GM11168 (cell line): ENCODE data around the gene ITGAL.
"Not testable (repeated sequence)": the region's sequence is repeated elsewhere in the genome, so short reads cannot be mapped to it uniquely, and the experiment has no call there.

Experiments
- in situ Hi-C: fragments of 300-500 bp; cut with MboI; formaldehyde crosslinking; loops from one replicate; pipeline ENCODE4 v1.12.0; 2022; ENCODE audit warnings: low sequenced_read_pairs; ENCODE audit not compliant: unreplicated experiment

Gene ITGAL

DNA sequence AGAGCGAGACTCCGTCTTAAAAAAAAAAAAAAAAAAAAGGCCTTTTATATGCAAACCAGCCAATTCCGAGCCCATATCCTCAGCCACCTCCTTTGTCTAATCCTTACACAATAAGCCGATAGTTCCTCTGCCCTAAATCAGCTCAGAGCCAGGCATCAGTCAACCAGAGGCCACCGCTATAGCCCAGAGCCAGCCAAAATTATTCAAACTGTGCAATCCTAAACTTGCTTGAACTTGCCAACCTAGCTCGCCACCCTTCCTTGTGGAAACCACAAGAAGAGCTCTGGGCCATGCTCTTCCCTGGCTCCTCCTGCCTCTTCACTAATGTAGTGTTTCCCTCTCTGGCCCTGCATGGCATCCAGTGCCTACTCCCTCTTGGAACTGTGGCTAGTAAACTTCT lies 17.7 kb downstream of the ITGAL start:
- in situ Hi-C loops = no loop called here

DNA sequence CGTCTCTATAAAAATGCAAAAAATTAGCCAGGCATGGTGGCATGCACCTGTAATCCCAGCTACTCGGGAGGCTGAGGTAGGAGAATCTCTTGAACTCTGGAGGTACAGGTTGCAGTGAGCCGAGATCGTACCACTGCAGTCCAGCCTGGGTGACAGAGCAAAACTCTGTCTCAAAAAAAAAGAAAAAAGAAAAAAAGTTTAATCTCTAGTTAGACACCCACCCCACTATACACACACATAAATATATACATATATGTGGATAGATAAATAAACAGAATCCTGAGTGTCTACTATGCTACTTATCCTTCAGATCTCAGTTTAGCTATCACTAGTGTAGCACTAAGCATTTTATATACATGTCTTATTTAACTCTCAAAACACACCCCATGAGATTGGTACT lies 18.7 kb downstream of the ITGAL start:
- in situ Hi-C loops = no loop called here

DNA sequence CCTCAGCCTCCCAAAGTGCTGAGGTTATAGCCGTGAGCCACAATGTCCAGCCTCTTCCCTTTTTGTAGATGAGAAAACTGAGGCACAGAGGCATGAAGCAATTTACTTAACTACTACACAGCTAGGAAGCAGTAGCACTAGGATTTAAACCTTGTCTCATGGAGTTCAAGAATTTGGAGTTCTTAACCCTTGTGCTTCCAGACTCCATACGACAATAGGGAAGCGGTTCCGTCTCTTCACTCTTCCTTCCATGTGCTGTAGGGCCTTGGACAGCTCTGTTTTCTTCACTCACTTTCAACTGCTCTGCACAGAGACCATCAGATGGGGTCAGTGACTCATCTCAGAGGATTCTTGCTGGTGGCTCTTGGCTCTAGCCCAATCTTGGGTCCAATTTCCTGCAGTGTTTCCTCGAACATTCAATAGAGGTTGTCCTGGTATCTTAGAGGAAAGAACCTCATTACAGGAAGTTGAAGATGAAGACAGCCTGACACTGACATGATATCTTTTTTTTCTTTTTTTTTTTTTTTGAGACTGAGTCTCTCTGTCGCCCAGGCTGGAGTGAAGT lies 19.3 kb downstream of the ITGAL start:
- in situ Hi-C loops = no loop called here

DNA sequence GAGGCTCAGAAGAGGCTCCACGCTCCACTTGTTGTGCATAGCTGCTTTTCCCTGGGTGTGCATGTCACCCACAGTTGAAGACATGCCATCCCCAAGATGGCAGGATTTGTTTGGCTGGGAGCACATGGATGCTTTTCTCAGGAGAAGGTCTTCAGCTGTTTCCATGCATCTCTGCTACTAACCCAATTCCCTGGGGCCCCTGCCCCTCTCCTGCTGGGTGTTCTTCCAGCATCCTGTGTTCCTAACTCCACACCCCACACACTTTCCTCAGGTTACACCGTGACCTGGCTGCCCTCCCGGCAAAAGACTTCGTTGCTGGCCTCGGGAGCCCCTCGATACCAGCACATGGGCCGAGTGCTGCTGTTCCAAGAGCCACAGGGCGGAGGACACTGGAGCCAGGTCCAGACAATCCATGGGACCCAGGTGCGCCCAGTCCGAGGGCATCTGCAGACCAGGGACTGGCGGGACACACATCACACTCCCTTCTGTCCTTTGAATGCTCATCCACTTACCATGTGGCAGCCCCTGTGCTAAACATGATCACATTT lies 21.5 kb downstream of the ITGAL start:
- in situ Hi-C loops = no loop called here

DNA sequence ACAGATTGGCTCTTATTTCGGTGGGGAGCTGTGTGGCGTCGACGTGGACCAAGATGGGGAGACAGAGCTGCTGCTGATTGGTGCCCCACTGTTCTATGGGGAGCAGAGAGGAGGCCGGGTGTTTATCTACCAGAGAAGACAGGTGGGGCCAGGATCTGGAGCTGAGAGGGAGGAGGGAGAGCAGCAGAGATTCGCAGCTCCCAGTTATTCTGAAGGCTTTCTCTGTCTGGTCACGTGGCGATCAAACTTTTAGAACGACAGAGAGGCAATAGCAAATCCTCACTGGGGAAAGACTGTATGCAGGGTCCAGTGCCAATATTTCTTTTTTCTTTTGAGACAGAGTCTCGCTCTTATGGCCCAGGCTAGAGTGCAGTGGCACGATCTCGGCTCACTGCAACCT lies 22.2 kb downstream of the ITGAL start:
- in situ Hi-C loops = no loop called here

DNA sequence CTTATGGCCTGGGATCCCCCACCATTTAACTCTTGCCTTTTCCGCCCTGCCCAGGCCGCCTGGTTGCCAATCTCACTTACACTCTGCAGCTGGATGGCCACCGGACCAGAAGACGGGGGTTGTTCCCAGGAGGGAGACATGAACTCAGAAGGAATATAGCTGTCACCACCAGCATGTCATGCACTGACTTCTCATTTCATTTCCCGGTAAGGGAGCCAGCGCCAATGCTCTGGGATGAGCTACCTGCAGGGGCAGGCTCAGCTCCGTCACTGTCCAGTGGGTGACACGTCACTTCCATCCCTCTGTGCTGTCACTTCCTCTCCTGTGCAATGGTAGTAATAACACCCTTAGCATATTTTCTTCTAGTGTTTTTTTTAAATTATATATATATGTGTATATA lies 26.7 kb downstream of the ITGAL start:
- in situ Hi-C loops = no loop called here

DNA sequence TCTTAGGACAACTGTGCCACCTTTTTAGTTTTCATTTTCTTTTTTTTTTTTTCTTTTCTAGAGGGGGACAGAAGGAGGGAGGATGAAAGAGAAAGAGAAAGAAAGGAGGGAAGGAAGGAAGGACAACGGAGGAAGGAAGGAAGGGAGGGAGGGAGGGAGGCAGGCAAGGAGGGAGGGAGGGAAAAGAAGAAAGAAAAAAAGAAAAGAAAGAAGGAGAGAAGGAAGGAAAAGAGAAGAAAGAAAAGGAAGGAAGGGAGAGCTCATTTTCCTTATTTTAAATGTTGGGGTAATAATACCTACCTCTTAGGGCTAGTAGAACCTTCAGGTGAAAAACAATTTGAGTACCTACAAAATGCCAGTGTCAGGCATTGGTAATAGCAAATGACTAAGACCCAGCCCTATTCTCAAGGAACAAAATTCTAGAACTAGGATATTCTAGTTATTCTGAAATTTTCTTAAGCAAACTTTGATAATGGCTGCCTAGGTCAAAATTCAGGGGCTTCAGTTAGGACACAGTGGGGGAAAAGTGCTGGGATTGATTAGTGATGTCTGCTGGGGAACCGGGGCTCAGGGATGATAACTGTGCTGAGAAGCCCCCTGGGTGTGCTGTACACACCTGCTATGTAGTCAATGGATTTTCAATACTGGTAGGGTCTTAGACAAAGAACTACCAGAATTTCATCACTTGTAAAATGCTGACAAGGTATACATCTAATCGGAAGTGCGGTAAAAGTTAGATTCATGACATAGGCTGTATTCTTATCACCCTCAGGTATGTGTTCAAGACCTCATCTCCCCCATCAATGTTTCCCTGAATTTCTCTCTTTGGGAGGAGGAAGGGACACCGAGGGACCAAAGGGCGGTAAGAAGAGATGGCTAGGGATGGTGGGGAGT lies 31.1 kb downstream of the ITGAL start:
- in situ Hi-C loops = no loop called here

DNA sequence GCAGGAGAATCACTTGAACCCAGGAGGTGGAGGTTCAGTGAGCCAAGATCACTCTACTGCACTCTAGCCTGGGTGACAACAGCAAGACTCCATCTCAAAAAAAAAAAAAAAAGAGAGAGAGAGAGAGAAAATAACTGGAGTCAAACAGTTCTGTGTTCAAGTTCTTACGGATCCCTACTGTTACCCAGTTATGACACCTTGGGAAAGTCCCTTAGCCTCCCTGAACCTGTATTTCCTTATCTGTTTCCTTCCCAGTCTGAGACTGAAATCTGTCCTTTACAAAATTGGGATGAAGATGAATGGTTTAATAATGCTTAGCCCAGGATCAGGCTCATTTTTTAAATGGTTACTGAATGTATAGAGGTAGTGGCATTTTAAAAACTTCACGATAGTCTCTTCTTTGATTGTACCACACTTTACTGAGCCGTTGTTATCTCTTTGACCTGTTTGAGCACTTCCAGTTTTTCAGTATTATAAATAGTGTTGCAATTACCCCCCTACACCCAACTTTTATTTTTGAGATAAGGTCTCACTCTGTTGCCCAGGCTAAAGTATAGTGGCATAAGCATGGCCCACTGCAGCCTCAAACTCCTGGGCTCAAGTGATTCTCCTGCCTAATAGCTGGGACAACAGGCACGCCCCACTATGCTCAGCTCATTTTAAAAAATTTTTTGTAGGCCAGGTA lies 36.7 kb downstream of the ITGAL start:
- in situ Hi-C loops = no loop called here

DNA sequence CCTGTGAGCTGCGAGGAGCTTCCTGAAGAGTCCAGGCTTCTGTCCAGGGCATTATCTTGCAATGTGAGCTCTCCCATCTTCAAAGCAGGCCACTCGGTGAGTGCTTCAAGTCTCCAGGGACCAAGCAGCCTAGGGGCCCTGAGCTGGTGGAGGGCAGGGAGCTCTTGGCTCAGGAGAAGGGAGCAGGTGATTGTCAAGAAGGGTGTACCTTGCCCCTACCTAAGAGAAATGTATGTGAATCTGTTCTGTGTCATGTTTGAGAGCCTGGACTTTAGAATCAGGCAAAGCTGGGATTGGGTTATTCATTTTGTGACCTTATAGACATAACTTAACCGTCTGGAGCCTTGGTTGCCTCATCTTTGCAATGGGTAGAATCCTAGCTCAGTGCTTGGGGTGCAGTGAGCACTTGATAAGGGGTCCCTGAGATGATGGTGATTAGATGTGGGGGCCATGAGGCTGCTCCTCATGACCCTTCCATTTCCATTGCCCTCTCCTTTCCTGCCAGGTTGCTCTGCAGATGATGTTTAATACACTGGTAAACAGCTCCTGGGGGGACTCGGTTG lies 37.9 kb downstream of the ITGAL start:
- in situ Hi-C loops = no loop called here

DNA sequence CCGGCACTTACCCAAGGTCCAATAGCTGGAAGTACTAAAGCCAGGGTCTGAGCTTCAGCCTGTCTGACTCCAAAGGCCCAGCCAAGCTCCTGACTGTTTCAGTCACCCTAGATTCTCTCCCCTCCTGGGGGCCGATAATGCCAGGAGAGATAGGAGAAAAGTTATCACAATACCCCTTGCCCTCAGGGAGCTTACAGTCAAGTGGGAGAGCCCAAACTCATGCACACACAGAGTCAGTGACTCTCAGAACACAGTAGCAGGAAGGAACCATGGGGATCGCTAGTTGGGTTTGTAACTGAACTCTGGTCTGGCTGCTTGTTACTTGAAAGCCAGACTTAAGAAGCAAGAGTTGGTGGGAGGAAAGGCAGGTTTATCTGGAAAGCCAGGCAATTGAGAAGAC lies 39.0 kb downstream of the ITGAL start:
- in situ Hi-C loops = no loop called here

DNA sequence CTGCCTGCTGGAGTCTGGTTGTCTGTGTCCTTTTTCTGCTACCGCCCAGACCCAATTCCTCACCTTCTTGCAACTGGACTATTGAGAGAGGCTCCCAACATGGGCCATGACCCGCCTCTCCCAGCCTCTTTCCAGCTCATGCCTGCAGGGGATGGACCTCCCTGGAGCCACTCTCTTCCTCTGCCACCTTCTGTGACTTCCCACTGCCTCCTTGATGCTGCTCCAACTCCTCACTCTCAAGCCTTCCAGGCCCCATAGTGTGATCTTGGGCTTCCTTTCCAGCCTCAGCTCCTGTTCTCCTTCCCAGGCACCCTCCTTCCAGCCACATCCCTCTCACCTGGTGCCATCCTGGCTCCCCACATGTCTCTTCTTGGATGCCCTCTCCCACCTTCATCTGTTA lies 42.7 kb downstream of the ITGAL start:
- in situ Hi-C loops = no loop called here

DNA sequence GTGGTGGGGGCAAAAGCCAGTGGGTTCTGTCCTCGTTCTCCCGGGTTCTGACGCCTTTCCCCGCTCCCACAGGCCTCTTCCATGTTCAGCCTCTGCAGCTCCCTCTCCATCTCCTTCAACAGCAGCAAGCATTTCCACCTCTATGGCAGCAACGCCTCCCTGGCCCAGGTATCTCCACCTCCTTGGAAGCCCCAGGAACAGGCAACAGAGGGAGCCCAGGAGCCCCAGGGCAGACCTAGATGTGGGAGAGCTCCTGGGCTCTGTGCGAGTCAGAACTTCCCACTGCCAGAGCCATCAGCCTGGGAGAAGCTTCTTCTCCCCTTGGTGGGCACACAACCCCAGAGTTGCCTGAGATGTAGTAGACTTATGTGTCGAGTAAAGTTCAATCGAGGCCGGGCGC lies 46.0 kb downstream of the ITGAL start:
- in situ Hi-C loops = no loop called here

DNA sequence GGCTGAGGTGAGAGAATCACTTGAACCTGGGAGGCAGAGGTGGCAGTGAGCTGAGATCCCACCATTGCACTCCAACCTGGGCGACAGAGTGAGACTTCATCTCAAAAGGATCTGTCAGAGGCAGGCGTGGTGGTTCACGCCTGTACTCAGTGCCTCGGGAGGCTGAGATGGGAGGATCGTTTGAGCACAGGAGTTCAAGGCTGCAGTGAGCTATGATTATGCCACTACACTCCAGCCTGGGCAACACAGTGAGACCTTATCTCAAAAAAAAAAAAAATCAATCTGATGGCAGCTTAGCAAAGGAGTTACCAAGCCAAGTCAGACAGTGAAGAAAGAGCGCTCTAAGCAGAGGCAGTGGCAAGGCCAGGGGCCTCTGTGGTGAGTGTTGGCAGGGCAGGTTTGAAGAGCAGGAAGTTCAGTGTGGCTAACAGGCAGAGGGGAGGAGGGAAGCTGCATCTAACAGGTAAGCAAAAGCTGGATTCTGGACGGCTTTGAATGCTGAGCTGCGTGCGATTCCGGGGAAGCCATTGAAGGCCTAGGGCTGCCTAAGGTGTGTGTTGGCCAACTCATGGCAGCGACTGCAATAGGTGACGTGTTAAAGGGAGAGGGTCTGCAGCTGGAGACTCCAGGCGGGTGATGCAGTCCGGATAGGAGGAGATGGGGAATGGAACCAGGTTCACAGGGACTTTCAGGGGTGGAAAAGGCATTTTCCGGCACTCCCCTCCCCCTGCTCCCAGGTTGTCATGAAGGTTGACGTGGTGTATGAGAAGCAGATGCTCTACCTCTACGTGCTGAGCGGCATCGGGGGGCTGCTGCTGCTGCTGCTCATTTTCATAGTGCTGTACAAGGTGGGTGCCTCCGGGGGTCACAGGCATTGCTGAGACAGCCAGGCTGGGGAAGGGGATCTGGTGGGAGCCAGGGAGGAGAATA lies 46.8 kb downstream of the ITGAL start:
- in situ Hi-C loops = no loop called here

DNA sequence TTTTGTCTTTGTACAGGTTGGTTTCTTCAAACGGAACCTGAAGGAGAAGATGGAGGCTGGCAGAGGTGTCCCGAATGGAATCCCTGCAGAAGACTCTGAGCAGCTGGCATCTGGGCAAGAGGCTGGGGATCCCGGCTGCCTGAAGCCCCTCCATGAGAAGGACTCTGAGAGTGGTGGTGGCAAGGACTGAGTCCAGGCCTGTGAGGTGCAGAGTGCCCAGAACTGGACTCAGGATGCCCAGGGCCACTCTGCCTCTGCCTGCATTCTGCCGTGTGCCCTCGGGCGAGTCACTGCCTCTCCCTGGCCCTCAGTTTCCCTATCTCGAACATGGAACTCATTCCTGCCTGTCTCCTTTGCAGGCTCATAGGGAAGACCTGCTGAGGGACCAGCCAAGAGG lies 48.9 kb downstream of the ITGAL start:
- in situ Hi-C loops = no loop called here

DNA sequence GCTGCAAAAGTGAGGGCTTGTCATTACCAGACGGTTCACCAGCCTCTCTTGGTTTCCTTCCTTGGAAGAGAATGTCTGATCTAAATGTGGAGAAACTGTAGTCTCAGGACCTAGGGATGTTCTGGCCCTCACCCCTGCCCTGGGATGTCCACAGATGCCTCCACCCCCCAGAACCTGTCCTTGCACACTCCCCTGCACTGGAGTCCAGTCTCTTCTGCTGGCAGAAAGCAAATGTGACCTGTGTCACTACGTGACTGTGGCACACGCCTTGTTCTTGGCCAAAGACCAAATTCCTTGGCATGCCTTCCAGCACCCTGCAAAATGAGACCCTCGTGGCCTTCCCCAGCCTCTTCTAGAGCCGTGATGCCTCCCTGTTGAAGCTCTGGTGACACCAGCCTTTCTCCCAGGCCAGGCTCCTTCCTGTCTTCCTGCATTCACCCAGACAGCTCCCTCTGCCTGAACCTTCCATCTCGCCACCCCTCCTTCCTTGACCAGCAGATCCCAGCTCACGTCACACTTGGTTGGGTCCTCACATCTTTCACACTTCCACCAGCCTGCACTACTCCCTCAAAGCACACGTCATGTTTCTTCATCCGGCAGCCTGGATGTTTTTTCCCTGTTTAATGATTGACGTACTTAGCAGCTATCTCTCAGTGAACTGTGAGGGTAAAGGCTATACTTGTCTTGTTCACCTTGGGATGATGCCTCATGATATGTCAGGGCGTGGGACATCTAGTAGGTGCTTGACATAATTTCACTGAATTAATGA lies 49.5 kb downstream of the ITGAL start:
- in situ Hi-C loops = no loop called here

DNA sequence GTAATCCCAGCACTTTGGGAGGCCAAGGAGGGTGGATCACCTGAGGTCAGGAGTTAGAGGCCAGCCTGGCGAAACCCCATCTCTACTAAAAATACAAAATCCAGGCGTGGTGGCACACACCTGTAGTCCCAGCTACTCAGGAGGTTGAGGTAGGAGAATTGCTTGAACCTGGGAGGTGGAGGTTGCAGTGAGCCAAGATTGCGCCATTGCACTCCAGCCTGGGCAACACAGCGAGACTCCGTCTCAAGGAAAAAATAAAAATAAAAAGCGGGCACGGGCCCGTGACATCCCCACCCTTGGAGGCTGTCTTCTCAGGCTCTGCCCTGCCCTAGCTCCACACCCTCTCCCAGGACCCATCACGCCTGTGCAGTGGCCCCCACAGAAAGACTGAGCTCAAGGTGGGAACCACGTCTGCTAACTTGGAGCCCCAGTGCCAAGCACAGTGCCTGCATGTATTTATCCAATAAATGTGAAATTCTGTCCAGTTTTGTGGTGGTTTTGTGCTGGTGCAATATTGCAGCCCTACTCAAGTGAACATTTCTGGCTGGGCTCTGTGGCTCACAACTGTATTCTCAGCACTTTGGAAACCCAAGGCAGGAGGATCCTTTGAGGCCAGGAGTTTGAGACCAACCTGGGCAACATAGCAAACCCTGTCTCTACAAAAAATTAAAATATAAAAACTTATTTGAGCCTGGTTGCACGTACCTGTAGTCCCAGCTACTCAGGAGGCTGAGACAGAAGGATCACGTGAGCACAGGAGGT lies 50.3 kb downstream of the ITGAL start:
- in situ Hi-C loops = not testable (repeated sequence)

DNA sequence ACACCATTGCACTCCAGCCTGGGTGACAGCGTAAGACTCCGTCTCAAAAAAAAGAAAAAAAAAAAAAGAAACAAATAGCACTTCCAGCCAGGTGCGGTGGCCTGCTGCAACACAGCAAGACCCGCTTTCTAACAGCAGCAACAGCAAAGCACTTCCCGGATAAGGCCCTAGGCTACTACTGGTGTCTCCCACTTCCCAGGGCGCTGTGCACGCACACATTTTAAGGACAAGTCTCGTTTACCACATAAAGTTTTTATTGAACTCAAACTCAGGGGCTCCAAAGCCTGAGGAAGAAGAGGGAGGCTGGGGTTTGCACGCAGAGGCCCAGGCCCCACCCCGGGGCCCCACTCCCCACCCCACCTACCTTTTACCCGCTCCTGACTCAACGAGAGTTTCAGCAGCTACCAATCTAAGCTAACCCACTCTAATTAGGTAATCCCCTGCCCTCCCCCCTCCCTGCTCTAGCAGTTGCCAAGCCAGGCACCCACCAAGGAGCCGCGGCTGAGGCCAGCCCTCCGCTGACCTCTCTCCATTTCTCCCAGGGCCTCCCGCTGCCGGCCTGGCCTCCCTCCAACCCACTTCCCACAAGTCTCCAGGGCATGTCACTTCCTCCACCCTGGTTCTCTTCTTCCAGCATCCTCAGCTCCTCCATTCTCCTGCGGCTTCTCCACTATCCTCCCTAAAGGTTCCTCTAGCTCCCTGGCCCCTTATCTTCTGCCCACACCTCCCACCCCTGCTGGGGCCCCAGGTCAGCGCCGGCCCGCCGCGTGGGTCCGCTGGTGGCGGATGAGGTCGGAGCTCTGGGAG lies 51.4 kb downstream of the ITGAL start:
- in situ Hi-C loops = no loop called here
